HepG2 (cell line): ENCODE data around the gene UST. TPM values are rescaled to one million over a fixed set of nuclear protein-coding genes. Genes with fewer than 3 reads are reported as not detected.

Experiments used
- ATAC-seq: fragments of 200-7000 bp; cut with Tn5 transposase; 3 replicates; pipeline ENCODE4 v1.9.1; 2020; ENCODE audit warnings: mild to moderate bottlenecking, moderate library complexity
- BruUV-seq: library from RNA; stranded (reverse); fragments of 400-500 nt; replicated peaks from 2 replicates; lab custom pipeline; 2021; lab: Mats Ljungman, UMichigan
- CTCF ChIA-PET: fragments of 300-600 bp; formaldehyde crosslinking; extraction: SDS; loops from one replicate; lab custom pipeline; 2021; ENCODE audit warnings: low total read pairs, inconsistent platforms, low intra/inter-chr PET ratio; lab: Yijun Ruan, JAX
- POLR2A ChIA-PET: fragments of 350-600 bp; sonication (Branson Sonifier 250); formaldehyde crosslinking; loops from one replicate; lab custom pipeline; 2020; ENCODE audit warnings: antibody characterized with exemption, inconsistent platforms; lab: Yijun Ruan, JAX
- DNase-seq: peaks from one replicate; pipeline ENCODE4 v3.0.0-alpha.2; 2015; ENCODE audit warnings: low spot score
- FAIRE-seq: peaks from 3 replicates; lab custom pipeline; 2011; peaks lifted over from hg19 to GRCh38; lab: Jason Lieb, UNC
- H2AFZ ChIP-seq: one replicate; pipeline ENCODE4 v1.6.1; 2011; ENCODE audit warnings: low read length, inconsistent platforms
- H3K27ac ChIP-seq: fragments of 300-600 bp; 3 replicates; pipeline ENCODE4 v1.8.0; 2011; ENCODE audit warnings: mixed run types, mild to moderate bottlenecking, mixed read lengths, low read length, inconsistent platforms; ENCODE audit not compliant: insufficient read depth; ENCODE audit errors: extremely low read length
- H3K27me3 ChIP-seq, 2 experiments: fragments of 200-600 bp in 1 of 2; 2 replicates in 1 of 2; 3 replicates in 1 of 2; pipeline versions ENCODE4 v1.6.0 to v1.8.0; 2011; ENCODE audit warnings: low read length in 2 of 2, mild to moderate bottlenecking in 2 of 2, moderate library complexity in 2 of 2, inconsistent platforms in 1 of 2; ENCODE audit not compliant: insufficient read depth in 2 of 2, control insufficient read depth in 1 of 2
- H3K36me3 ChIP-seq, 2 experiments: fragments of 200-600 bp in 1 of 2; replicated peaks in 1 of 2; 2 replicates in 1 of 2; 3 replicates in 1 of 2; pipeline versions ENCODE4 v1.5.1 to v1.8.0; 2011; ENCODE audit warnings: low read length in 2 of 2, inconsistent platforms in 1 of 2; ENCODE audit not compliant: insufficient read depth in 2 of 2, control insufficient read depth in 1 of 2
- H3K4me1 ChIP-seq: 2 replicates; pipeline ENCODE4 v1.5.1; 2012; ENCODE audit warnings: low read length, inconsistent platforms; ENCODE audit not compliant: insufficient read depth
- H3K4me2 ChIP-seq: 2 replicates; pipeline ENCODE4 v1.6.0; 2011; ENCODE audit warnings: low read depth, low read length, inconsistent platforms
- H3K4me3 ChIP-seq, 3 experiments: fragments of 200-600 bp in 1 of 3; sonication (generic), shearing (Covaris generic) in 1 of 3; replicated peaks in 1 of 3; 2 replicates each; pipeline ENCODE4 v1.5.1; 2011 to 2016; ENCODE audit warnings: low read length in 3 of 3, inconsistent platforms in 2 of 3, low read depth in 2 of 3, mild to moderate bottlenecking in 2 of 3, control low read depth in 1 of 3, mixed read lengths in 1 of 3; ENCODE audit not compliant: insufficient read depth in 1 of 3
- H3K79me2 ChIP-seq: one replicate; pipeline ENCODE4 v1.6.1; 2011; ENCODE audit warnings: low read length, inconsistent platforms; ENCODE audit not compliant: insufficient read depth
- H3K9ac ChIP-seq: 2 replicates; pipeline ENCODE4 v1.6.0; 2011; ENCODE audit warnings: mild to moderate bottlenecking, low read depth, low read length, inconsistent platforms; ENCODE audit not compliant: insufficient read depth
- H3K9me3 ChIP-seq: 2 replicates; pipeline ENCODE4 v1.5.1; 2012; ENCODE audit warnings: mild to moderate bottlenecking, low read length
- H4K20me1 ChIP-seq: 2 replicates; pipeline ENCODE4 v1.6.0; 2011; ENCODE audit warnings: inconsistent platforms, mild to moderate bottlenecking, low read length, moderate library complexity; ENCODE audit not compliant: insufficient read depth
- GTF2F1 ChIP-seq: fragments of 150-350 bp; IDR thresholded peaks from 2 replicates; pipeline ENCODE4 v1.6.1; 2014; ENCODE audit warnings: low read length
- HOMEZ ChIP-seq: IDR thresholded peaks from 2 replicates; pipeline ENCODE4 v1.6.1; 2016; ENCODE audit warnings: low read depth
- MYNN ChIP-seq: sonication (generic); formaldehyde crosslinking; IDR thresholded peaks from 2 replicates; pipeline ENCODE4 v1.4.0; 2020; ENCODE audit warnings: mild to moderate bottlenecking, low read depth, missing genetic modification reagents
- TAF1 ChIP-seq: sonication (generic); formaldehyde crosslinking; IDR thresholded peaks from 2 replicates; pipeline ENCODE4 v1.4.0; 2020; ENCODE audit warnings: missing genetic modification reagents
- TCF7L2 ChIP-seq: IDR thresholded peaks from 2 replicates; pipeline ENCODE4 v1.6.1; 2011; ENCODE audit warnings: mild to moderate bottlenecking, low read depth, low read length, moderate library complexity
- ZNF34 ChIP-seq: sonication (generic); formaldehyde crosslinking; IDR thresholded peaks from 2 replicates; pipeline ENCODE4 v1.4.0; 2020; ENCODE audit warnings: mild to moderate bottlenecking, missing genetic modification reagents, borderline replicate concordance
- ZNF512 ChIP-seq: sonication (generic); formaldehyde crosslinking; IDR thresholded peaks from 2 replicates; pipeline ENCODE4 v1.4.0; 2020; ENCODE audit warnings: mild to moderate bottlenecking, missing genetic modification reagents
- ZNF562 ChIP-seq: sonication (generic); formaldehyde crosslinking; IDR thresholded peaks from 2 replicates; pipeline ENCODE4 v1.8.0; 2022; ENCODE audit warnings: missing genetic modification reagents, borderline replicate concordance
- WGBS: methylation state at CpG from one replicate; pipeline ENCODE4 v1.1.6; 2017; ENCODE audit warnings: low lambda C conversion rate; 5-methylcytosine and 5-hydroxymethylcytosine counted together
- in situ Hi-C: cut with HindIII; loops from 2 replicates; pipeline ENCODE4 v1.10.0; 2017; ENCODE audit warnings: low pct_unique_long_range_greater_than_20kb; ENCODE audit not compliant: extremely low pct_ligation_motif_present
- intact Hi-C: fragments of 100-400 bp; cut with micrococcal nuclease; formaldehyde crosslinking; loops from one replicate; pipeline ENCODE4 v1.10.0; 2022; ENCODE audit not compliant: unreplicated experiment
- polyA plus RNA-seq, 8 experiments: library from polyadenylated mRNA; depleted of rRNA in 3 of 8; stranded (reverse) in 7 of 8; unstranded in 1 of 8; fragments of >200 nt; fragmentation: Illumina TruSeq in 4 of 8; extraction: Trizol in 4 of 8; gene quantifications; 2 replicates each; pipeline versions ENCODE4 v1.2.1 to v1.2.3, GENCODE V29; 2011 to 2016; ENCODE audit warnings: low read depth in 4 of 8, missing spikeins in 1 of 8, mixed read lengths in 1 of 8; ENCODE audit not compliant: insufficient read depth in 1 of 8
- total RNA-seq, 5 experiments: library from RNA; depleted of rRNA; stranded (reverse); fragments of >200 nt; fragmentation: Illumina TruSeq; extraction: Trizol; gene quantifications; 2 replicates each; pipeline ENCODE4 v1.2.3, GENCODE V29; 2016; ENCODE audit warnings: low read depth in 1 of 5

Gene UST
- total and polyA plus RNA-seq, 2 of the 13 experiments (the other 11 are each of a cell fraction or from before 2014, with no cell fraction given) = 0.27 TPM; not detected in 1

GRCh38 chr6:148893481-148893880 is 146.7 kb downstream of the UST start (continued):
- no peak for TF ChIP-seq HOMEZ (CRISPR knock-in tag)
- no peak for TF ChIP-seq MYNN

- H3K4me2 ChIP-seq = no peak overlapping the region
- no peak overlapping the region for H3K9ac ChIP-seq
- ChIA-PET CTCF (no interaction called here), POLR2A (no interaction called here)
- no peak overlapping the region for H3K4me3 ChIP-seq
- in situ Hi-C loops (no loop called here), intact Hi-C loops (no loop called here)
- no peaks in the 10 kb centered on the region for H3K9me3 ChIP-seq
- H3K27me3 ChIP-seq = no peaks in the 10 kb centered on the region
- H3K4me1 ChIP-seq = no peaks in the 10 kb centered on the region
- no peak overlapping the region for H2AFZ ChIP-seq
- TF ChIP-seq ZNF512 (CRISPR knock-in tag) = no peak
- no peak for TF ChIP-seq ZNF562 (CRISPR knock-in tag)
- TF ChIP-seq GTF2F1 = no peak
- no peak for TF ChIP-seq ZNF34 (CRISPR knock-in tag)
- TF ChIP-seq TAF1 (CRISPR knock-in tag) = no peak
- TF ChIP-seq TCF7L2 = no peak
- H4K20me1 ChIP-seq = no peaks in the 10 kb centered on the region
- no TSS peak for BruUV-seq
- WGBS = 55% methylated on average over 4 of the region's 4 CpGs
- H3K27ac ChIP-seq = no peak overlapping the region
- no peaks in the 10 kb centered on the region for H3K79me2 ChIP-seq
- ATAC-seq (no peak), DNase-seq (no peak), FAIRE-seq (no peak)
- no peaks in the 10 kb centered on the region for H3K36me3 ChIP-seq
Measured at GRCh38 chr6:148898376-148899014, 151.7 kb downstream of the UST start.
